HG03378 (cell line): ENCODE measurements around the gene ZNHIT3.

Source experiments
- ATAC-seq: cut with Tn5 transposase; IDR thresholded peaks from one replicate; pipeline ENCODE4 v1.9.1; 2021; ENCODE audit warnings: mild to moderate bottlenecking, moderate library complexity; ENCODE audit not compliant: unreplicated experiment

ZNHIT3 gene

GRCh38 chr17:36545077-36545464, 58.6 kb downstream of the ZNHIT3 start:
- peak; percentile 23 for ATAC-seq
